ENCODE measurements around the gene CDH19. TPM values are rescaled to one million over a fixed set of nuclear protein-coding genes. Genes with fewer than 3 reads are reported as not detected.

Gene CDH19
- total and polyA plus RNA-seq, 10 of the 15 experiments (the other 5 are each of a cell fraction or from before 2014, with no cell fraction given) = 0.01 TPM; not detected in 9

GRCh38 chr18:66575263-66575662 is 28.6 kb downstream of the CDH19 start:
- Histone ChIP-seq H3K9me3 (replicated peaks; ENCODE audit: control insufficient read depth, insufficient read depth, low read length) (no peaks in the 10 kb centered on the region), H3K9ac (ENCODE audit: control insufficient read depth, insufficient read depth, low read length) (no peak overlapping the region), H2AFZ (ENCODE audit: control insufficient read depth, low read depth, low read length) (no peak overlapping the region), H3K27me3 (replicated peaks in 1 of 2; ENCODE audit: control insufficient read depth in 2 of 2, insufficient read depth in 2 of 2, low read length in 1 of 2) (no peaks in the 10 kb centered on the region), H4K20me1 (ENCODE audit: control insufficient read depth, insufficient read depth) (no peaks in the 10 kb centered on the region), H3K27ac (ENCODE audit: control insufficient read depth, insufficient read depth) (no peak overlapping the region), H3K36me3 (ENCODE audit: control insufficient read depth in 2 of 2, insufficient read depth in 2 of 2, low read length in 1 of 2) (no peaks in the 10 kb centered on the region), H3K4me2 (ENCODE audit: control insufficient read depth, insufficient read depth) (no peak overlapping the region), H3K79me2 (ENCODE audit: control insufficient read depth, insufficient read depth, low read length) (no peaks in the 10 kb centered on the region), H3K4me3 (no peak overlapping the region), H3K4me1 (ENCODE audit: control insufficient read depth, insufficient read depth, low read length) (no peaks in the 10 kb centered on the region)
- WGBS (ENCODE audit: insufficient coverage, insufficient replicate concordance, low lambda C conversion rate, missing lambda C conversion rate) = 42% methylated on average over 2 of the region's 2 CpGs
- ChIA-PET POLR2A (no interaction called here), RAD21 (ENCODE audit: unreplicated experiment) (no interaction called here), CTCF (no interaction called here), SMC1A (ENCODE audit: uncharacterized antibody, unreplicated experiment) (no interaction called here)
- in situ Hi-C loops (cut with MboI) (no loop called here), intact Hi-C loops (cut with micrococcal nuclease; ENCODE audit: unreplicated experiment) (no loop called here)
- no TSS peak for BruUV-seq (replicated peaks)
- DNase-seq (ENCODE audit: low read depth, low spot score) (no peak), FAIRE-seq (no peak), ATAC-seq (no peak)
- TF ChIP-seq EGR1 (IDR thresholded peaks at IDR 0.05; ENCODE audit: borderline replicate concordance in 1 of 2, low read depth in 2 of 2, low read length in 2 of 2) = no peak
- no peak for TF ChIP-seq EZH2 (IDR thresholded peaks at IDR 0.05; ENCODE audit: borderline replicate concordance, control insufficient read depth, low read depth, low read length)
- no peak for TF ChIP-seq RELA (IDR thresholded peaks at IDR 0.05; ENCODE audit: borderline replicate concordance, partially characterized antibody)
- no peak for TF ChIP-seq TAF1 (IDR thresholded peaks at IDR 0.05; ENCODE audit: borderline replicate concordance, low read depth, low read length)
- no peak for TF ChIP-seq CTCF (IDR thresholded peaks at IDR 0.05 in 2 of 3, conservative IDR thresholded peaks at IDR 0.05 in 1 of 3; ENCODE audit: control insufficient read depth in 2 of 3, extremely low read depth in 1 of 3, insufficient read depth in 1 of 3, low read depth in 3 of 3, low read length in 3 of 3)
- no peak for TF ChIP-seq IRF4 (IDR thresholded peaks at IDR 0.05; ENCODE audit: low read depth, low read length)
- TF ChIP-seq ASH2L (IDR thresholded peaks at IDR 0.05; ENCODE audit: borderline replicate concordance, low read depth) = no peak
- TF ChIP-seq E2F4 (IDR thresholded peaks at IDR 0.05; ENCODE audit: low read depth, low read length) = no peak
- no peak for TF ChIP-seq NFIC (IDR thresholded peaks at IDR 0.05; ENCODE audit: low read depth, low read length)
- no peak for TF ChIP-seq NBN (IDR thresholded peaks at IDR 0.05)
- TF ChIP-seq ELK1 (IDR thresholded peaks at IDR 0.05; ENCODE audit: low read depth, low read length) = no peak
- no peak for TF ChIP-seq SMAD5 (IDR thresholded peaks at IDR 0.05; ENCODE audit: low read depth)
- no peak for TF ChIP-seq YY1 (IDR thresholded peaks at IDR 0.05; ENCODE audit: low read depth, low read length)
- no peak for TF ChIP-seq ZNF622 (IDR thresholded peaks at IDR 0.05)
- TF ChIP-seq IRF3 (IDR thresholded peaks at IDR 0.05) = no peak

Data from GM12878 (cell line).